ENCODE measurements around the gene EIF4G3.
A peak's percentile ranks its signal among the peaks of the same experiment; 100 is the strongest.
"Not testable (repeated sequence)": the region's sequence is repeated elsewhere in the genome, so short reads cannot be mapped to it uniquely, and the experiment has no call there.

The EIF4G3 gene

DNA sequence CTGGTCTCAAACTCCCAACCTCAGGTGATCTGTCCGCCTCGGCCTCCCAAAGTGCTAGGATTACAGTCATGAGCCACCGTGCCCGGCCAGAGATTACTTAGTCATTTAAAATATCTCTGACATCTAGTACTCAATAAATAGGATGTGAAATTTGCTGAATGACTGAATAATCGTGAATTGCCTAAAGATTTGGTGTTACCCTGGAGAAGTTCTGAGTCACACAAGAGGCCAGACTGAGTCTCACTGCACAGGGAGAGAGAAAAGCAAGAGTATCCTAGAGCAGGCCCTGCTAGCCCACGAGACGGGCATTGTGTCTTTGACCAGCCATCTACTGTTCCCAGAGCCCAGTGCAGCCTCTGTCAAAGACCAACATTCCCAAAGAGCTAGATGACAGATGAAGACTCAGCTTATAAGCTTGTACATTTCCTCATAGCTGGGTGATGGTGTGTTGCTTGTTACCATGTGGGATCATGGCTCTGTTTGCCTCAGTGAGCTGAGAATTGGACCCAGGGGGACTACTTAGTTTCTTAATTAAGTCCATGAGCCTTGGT lies 5.6 kb upstream of the EIF4G3 start:
- no peak for DNase-seq

DNA sequence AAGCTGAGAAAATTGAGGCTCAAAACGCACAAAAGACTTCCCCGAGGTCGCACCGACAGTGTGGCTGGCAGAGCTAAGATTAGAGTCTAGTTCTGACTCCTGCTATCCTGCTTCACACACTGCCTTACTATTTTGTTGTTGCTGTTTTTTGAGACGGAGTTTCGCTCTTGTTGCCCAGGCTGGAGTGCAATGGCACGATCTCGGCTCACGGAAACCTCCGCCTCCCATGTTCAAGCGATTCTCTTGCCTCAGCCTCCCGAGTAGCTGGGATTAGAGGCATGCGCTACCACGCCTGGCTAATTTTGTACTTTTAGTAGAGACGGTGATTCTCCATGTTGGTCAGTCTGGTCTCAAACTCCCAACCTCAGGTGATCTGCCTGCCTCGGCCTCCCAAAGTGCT lies 1.6 kb upstream of the EIF4G3 start:
- DNase-seq = not testable (repeated sequence)

DNA sequence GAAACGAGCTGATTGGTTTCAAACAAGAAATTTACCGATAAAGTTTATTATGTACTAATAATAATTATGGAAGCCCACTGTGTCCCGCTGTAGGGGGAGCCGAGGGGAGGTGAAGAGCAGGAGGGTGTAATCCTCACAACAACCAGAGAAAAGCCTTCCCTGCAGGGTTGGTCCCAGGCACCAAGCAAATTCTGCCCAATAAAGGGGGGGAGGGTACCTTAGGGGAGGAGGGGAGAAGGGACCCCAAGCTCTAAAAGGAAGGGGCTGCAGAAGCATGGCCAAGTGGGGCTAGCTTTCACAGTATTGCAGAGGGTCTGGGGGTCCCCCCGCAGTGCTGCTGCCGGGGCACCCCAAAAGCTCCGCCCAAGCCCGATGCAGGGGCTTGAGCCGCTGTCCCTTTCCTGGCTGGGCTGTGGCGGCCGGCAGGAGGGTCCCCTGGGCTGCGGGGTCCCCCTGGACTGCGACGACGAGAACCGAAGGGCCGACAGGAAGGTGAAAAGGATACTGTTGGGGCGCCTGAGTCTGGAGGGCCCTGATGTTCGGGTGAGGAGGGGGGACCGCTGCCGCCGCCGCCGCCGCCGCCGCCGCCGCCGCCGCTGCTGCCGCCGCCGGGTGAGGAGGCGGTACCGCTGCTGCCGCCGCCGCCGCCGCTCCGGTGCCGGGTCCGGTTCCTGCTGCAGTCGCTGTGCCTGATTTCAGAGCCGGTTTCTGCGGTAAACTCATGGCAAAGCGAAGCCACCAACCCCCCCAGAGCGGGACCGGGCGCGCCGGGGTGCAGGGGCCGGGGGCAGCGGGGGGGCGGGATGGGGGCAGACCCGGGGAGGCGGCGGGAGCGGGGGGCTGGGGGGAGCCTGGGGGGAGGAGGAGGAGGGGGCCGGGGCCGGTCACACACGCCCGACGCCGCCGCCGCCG lies 771 bp downstream of the EIF4G3 start:
- DNase-seq = peak in 1 of 2 experiments; percentile 9

DNA sequence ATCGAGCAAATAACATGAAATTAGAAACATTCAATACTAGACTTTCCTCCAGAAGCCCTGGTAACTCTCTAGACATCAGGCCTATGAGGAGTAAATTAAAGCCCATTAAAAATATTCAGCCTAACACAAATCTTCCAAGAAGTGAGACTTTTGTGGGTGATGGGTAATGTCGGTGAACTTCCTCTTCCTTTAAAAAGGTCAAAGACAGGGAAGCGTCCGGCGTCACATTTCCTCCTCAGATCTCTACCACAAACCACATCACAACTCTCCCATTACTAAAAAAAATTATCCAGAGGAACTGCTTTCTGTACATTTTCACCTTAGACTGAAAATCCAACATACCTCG lies 1.4 kb downstream of the EIF4G3 start:
- DNase-seq = no peak

DNA sequence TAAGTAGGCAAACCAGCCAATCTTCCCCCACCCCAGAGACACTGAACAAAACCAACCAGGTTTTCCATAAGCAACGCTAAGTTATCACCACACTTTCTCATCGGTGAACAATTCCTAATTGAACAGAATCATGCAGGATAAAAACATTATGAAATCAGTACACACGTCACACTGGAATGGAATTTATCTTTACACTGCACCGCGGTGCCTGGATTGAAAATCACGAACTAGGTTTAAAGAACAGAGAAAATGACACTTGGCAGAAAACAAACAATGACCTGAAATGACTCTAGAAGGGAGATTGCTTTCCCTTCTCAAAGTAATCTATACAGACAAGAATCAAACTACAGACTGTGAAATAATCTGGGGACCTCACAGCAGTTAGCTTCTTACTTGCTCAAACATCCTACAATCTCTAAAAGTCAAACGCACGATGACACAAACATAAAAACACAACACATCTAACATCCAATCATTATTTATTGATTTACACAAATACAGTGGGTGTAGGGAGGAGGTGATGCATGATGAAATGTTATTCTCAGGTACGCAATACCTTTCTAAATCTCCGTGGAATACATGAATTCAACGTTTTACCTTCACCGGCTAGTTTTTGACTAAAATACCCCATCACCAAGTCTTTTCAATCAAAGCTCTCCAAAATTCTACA lies 1.9 kb downstream of the EIF4G3 start:
- DNase-seq = no peak

DNA sequence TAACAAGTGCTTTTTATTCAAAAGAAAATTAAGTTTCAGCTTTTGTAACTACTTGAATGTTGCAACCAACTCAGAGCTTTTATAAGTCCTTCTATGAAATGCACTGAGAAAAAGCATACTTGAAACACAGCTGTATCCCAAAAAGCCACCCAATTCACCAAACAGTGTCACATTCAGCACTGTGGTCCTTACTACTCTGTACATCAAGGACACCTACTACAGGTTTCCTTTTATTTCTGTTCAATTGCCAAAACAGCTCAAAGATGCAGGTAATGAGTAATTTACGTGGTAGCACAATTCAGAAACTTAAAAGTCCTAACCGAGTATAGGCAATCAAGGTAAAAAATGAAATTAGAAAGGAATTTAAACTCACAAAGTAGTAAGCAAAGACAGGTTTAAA lies 2.5 kb downstream of the EIF4G3 start:
- DNase-seq = no peak

DNA sequence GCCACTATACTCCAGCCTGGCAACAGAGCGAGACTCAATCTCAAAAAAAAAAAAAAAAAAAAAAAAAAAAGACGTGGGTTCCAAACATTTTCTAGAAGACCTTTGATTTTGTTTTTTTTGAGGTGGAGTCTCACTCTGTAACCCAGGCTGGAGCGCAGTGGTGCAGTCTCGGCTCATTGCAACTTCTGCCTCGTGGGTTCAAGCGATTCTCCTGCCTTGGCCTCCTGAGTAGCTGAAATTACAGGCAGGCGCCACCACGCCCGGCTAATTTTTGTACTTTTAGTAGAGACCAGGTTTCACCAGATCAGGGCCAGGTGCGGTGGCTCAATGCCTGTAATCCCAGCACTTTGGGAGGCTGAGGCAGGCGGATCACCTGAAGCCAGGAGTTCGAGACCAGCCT lies 3.6 kb downstream of the EIF4G3 start:
- not testable (repeated sequence) for DNase-seq

DNA sequence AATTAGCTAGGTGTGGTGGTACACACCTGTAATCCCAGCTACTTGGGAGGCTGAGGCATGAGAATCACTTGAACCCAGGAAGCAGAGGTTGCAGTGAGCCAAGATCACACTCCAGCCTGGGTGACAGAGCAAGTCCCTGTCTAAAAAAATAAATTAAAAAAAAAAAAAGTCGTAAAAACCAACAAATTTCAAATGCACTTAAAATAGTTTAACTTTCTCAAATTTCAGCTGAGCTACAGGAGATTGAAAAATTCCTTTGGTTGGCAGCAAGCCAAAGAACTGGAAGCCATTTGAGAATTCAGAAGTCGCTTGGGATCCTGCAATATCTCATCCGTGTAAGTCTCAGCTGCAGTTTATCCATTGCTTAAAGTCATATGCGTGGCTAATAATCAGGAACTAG lies 5.9 kb downstream of the EIF4G3 start:
- DNase-seq = not testable (repeated sequence)

DNA sequence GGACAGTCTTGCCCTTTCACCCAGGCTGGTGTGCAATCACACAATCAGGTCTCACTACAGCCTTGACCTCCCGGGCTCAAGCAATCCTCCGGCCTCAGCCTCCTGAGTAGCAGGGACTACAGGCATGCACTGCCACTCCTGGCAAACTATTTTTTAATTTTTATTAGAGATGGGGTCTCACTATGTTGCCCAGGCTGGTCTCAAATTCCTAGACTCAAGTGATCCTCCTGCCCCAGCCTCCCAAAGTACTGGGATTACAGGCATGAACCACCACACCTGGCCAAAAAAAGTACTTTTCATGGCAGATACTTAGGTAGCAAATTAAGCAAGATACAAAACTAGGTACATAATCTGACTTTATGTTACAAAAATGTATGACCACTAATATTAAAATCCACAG lies 8.3 kb downstream of the EIF4G3 start:
- no peak for DNase-seq

DNA sequence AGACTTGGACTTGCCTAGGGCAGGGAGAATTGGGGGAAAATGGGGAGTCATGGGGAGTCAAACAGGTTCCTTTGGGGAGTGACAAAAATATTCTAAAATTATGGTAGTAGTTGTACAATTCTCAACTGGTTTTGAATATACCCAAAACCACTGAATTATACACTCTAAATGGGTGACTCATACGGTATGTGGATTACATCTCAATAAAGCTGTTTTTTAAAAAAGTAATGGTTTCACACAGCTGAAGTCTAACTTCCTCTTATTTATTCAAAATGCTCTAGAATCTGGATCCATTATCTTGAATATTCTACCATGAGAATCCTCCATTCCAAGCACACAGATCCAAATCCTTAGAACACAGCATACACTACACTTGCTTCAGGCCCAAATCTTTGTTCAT lies 11.1 kb downstream of the EIF4G3 start:
- DNase-seq = no peak

DNA sequence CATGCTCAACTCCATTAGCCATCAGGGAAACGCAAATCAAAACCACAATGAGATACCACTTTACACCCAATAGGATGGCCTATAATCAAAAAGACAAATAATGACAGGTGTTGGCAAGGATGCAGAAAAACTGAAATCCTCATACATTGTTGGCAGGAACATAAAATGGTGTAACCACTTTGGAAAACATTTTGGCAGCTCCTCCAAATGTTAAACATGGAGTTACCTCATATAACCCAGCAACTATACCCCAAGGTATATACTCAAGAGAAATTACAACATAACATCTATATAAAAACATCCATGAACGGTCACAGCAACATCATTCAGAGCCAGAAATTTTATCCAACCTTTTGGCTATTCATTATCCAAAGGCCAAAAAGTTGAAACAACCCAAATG lies 11.6 kb downstream of the EIF4G3 start:
- no peak for DNase-seq

DNA sequence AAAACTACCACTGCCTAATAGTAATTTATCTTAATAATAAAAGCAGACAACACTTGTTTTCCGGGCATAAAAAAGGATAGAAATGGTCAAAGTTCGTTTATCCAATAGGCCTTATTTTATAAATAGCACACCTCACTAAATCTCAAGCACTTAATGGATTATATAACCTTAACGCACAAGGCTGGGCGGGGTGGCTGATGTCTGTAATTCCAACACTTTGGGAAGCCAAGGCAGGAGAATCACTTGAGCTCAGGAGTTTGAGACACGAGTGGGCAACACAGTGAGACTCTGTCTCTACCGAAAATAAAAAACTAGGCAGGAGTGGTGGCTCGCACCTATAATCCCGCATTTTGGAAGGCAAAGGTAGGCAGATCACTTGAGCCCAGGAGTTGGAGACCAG lies 12.4 kb downstream of the EIF4G3 start:
- DNase-seq = no peak

DNA sequence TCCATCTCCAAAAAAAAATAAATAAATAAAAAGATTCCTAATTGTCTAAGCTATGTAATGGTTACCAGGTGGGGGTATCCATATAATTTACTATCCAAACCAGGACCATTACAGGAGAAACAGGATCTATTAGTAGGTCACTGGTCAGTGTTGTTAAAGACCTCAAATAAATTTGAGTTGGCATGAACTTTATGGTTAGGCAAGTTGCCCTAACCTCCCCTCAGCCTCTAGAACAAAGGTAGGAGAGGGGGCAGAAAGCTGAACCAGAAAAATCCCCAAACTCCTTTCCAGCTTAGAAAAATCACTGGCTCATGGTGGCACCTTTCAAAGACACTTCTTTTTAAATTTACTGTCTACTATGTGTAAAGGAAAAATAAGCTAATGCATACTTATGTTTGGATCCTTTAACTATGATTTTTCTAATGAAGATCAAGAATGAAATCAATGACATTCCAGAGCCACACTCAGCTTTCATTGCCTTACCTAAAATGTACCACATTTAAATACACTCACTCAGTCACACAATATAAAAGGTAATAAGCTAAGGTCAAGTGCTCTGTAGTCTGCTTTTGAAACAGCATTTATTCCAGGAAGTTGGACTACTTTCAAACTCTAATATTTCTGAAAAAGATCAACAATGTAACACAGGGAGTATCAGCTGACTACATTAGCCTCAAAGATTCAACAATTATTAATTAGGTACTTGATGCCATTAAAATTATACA lies 13.8 kb downstream of the EIF4G3 start:
- DNase-seq = no peak

DNA sequence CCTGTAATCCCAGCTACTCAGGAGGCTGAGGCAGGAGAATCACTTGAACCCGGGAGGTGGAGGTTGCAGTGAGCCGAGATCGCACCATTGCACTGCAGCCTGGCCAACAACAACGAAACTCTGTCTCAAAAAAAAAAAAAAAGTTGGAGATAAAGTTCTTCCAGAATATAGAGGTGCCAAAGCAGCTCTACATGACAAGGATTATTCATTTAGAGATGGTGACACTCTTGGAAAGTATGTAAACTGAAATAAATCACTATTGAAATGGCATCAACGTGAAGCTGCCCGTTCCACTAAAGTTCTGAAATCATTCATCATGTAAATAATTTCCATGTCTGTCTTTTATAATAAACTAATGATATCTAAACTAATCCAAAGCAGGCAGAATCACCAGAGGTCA lies 14.9 kb downstream of the EIF4G3 start:
- no peak for DNase-seq

DNA sequence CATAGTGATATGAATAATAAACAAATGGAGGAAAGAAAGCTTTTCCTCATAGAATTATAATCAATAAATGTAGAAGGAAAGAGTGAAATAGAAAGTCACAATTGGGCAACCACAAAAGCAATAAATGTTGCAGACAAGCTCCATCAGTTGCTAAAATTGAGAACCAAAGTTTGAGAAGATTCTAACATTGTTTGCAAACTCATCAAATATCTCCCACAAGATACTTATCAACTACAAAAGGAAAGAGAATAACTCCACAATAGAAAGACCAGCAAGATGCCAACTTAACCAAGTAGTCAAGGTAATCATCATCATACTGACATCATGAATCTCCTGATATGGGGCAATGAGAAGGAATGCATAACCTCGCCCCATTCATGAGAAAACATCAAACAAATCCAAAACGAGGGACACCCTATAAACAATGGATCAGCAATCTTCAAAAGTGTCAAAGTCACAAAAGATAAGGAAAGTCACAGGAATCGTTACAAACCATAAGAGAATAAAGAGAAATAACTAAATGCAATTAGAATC lies 16.4 kb downstream of the EIF4G3 start:
- DNase-seq = no peak

DNA sequence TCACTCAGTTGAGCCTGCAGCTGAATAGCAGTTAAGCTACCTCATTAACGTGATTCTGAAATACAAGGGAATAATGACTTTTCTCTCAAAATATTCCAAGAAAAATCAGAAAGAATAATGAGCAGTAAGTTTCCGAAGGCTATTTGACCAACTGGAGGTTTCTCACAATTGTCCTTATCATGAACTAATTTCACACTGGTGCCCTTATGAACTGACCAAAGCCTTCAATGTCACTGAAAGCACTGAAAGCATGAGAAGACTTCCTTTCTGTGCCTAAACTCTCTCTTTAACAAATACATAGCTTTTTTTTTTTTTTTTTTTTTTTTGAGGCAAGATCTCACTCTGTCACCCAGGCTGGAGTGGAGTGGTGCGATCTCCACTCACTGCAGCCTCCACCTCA lies 18.8 kb downstream of the EIF4G3 start:
- no peak for DNase-seq

DNA sequence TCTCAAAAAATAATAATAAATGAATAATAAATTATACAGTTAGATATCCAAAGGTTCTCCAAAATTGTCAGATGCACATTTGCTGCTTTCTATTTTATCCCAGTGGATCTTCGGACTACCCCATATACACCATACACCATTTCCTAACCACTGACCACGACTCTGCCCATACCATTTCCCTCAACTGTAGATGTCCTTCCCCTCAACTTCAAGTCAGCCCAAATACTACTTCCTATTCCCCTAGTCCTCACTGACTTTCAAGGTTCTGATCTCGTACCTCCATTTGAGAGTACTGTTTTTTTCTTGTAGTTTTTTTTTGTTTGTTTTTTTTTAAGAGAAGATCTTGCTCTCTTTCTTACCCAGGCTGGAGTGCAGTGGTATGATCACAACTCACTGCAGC lies 19.6 kb downstream of the EIF4G3 start:
- no peak for DNase-seq

DNA sequence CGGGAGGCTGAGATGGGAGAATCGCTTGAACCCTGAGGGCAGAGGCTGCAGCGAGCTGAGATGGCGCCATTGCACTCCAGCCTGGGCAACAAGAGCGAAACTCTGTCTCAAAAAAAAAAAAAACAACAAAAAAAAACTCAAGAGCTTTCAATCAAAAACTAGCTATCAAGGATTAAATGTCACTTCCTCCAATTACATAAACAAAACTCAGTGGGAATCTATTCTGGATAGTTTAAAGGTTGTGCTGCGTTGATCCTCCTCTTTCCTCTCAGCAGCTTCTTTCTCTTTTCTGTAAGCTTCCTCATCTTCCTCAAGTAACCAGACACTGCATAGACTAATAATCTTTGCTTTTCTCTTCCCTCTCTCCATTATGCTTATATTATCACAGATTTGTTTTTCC lies 20.7 kb downstream of the EIF4G3 start:
- DNase-seq = no peak

DNA sequence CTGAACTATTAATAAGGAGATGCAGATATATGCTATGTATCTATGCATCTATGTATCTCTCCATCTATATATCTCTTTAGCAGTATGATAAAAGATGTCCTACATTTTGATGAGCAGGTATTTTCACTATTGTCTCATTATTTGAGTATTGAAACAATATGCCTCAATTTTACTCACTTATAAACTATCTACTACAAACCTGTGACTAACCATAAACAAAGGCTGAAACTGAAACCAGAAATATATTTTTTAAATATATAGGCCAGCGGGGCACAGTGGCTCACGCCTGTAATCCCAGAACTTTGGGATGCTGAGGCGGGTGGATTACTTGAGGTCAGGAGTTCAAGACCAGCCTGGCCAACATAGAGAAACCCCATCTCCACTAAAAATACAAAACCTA lies 22.0 kb downstream of the EIF4G3 start:
- DNase-seq = no peak

DNA sequence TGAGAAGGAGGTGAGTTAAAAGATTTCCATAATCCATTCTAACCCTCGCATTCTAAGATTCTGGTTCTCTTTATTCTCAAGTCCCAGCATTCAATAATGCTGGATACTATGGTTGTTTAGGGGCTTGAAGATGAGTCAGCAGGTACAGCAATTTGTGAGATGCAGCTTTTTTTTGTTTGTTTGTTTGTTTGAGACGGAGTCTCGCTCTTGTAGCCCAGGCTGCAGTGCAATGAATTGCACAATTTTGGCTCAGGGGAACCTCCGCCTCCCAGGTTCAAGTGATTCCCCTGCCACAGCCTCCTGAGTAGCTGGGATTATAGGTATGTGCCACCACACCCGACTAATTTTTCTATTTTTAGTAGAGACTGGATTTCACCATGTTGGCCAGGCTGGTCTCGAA lies 23.3 kb downstream of the EIF4G3 start:
- DNase-seq = no peak

DNA sequence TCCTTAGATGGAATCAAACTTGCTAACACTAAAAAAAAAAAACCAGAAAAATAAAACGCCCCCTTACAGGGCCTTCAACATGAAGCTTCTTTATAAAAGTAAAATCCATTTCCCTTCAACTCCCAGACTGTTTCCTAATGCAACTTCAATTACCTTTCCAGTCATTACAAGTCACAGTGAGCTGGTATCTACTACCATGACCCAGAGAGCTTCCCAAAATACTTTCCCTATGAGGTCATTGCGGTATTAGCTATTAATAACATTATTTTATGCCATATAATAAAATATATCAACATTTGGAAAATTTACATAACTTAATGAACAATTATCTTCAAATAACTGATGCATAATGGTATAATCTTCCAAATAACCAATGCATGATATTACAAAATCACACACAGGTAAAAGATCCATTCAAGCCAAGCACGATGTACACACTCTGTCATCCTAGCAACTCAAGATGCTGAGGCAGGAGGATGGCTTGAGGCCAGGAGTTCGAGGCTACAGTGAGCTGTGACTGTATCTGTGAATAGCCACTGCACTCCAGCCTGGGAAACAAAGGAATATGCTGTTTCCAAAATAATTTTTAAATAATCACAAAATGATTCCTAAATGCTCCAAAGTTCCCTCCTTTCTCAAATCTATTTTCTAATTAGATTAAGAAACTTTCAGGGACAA lies 24.1 kb downstream of the EIF4G3 start:
- no peak for DNase-seq

DNA sequence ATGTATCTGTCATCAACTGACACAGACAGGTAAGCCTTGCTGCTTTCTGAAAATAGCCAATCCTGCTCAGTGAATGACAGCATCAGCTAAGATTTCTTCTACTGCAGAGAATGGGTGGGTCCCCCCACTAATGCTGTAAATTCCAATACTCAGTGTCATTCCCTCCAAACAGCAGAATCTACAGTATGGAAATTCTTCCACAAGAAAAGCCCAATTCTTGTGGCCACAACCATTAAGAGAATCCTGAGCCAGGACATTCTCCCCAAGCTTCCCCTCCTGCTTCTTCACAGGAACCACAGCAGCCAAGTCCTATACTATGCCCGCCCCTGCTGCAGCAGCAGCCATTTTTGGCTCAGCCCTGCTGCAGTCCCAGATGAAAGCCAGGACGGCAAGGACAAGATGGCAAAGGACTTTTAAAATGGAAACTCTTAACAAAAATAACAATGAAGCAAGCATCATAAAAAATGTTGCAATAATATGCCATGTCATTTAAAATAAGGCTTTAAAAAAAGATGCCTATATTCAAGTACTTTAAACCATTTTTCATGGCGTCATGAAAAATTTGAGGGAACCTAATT lies 26.8 kb downstream of the EIF4G3 start:
- no peak for DNase-seq

Data from NCI-H187 (cell line).